ENCODE data around the gene NBEA. TPM values are rescaled to one million over a fixed set of nuclear protein-coding genes. Genes with fewer than 3 reads are reported as not detected.

NBEA gene, protein sequence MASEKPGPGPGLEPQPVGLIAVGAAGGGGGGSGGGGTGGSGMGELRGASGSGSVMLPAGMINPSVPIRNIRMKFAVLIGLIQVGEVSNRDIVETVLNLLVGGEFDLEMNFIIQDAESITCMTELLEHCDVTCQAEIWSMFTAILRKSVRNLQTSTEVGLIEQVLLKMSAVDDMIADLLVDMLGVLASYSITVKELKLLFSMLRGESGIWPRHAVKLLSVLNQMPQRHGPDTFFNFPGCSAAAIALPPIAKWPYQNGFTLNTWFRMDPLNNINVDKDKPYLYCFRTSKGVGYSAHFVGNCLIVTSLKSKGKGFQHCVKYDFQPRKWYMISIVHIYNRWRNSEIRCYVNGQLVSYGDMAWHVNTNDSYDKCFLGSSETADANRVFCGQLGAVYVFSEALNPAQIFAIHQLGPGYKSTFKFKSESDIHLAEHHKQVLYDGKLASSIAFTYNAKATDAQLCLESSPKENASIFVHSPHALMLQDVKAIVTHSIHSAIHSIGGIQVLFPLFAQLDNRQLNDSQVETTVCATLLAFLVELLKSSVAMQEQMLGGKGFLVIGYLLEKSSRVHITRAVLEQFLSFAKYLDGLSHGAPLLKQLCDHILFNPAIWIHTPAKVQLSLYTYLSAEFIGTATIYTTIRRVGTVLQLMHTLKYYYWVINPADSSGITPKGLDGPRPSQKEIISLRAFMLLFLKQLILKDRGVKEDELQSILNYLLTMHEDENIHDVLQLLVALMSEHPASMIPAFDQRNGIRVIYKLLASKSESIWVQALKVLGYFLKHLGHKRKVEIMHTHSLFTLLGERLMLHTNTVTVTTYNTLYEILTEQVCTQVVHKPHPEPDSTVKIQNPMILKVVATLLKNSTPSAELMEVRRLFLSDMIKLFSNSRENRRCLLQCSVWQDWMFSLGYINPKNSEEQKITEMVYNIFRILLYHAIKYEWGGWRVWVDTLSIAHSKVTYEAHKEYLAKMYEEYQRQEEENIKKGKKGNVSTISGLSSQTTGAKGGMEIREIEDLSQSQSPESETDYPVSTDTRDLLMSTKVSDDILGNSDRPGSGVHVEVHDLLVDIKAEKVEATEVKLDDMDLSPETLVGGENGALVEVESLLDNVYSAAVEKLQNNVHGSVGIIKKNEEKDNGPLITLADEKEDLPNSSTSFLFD (N-terminal part only)
- 1.1 and 2.7 TPM in 2 replicates for total RNA-seq

DNA sequence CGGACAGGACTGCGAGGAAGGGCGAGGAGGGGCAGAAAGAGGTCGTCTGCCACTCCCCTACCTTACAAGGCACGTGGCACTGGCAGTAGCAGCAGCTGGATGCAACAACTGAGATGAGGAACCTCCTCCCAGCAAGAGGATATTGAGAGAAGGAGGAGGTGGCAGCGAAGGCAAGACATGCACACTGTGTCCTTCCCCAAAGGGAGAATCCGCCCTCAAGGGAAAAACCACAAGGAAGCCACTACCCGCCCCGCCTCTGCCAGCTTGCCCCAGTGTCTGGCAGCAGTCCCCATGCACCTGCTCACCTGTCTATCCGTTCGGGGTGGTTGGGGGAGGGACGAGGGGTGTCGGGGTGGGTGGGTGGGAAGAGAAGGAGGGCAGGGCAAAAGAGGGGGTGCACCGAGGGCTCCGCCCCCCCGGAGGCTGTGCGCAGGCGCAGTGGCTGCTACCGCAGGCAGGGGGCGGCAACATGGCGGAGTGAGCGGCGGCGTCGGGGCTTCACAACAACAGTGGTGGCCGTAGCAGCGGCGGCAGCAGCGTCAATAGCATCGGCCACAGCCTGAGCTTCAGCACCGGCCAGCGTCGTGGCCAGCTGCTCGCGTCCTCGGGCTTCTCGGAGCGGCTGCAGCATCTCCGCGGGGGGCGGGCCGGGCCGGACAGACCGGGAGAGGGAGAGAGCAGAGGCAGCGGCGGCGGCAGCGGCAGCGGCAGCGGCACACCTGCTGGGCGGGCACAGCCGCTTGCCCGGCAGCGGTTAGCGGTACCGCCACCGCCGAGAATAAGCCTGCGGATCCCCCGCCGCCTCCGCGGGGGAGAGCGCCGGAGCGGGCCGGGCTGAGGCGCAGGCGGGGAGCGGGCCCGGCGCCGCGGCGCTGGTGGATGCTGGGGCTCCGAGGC, at the start of gene NBEA:
Gene NBEA, plus strand, starts transcription at position 436 of the 897 bp plus-strand sequence. CDS start 551 bp downstream, outside the sequence.

DNA sequence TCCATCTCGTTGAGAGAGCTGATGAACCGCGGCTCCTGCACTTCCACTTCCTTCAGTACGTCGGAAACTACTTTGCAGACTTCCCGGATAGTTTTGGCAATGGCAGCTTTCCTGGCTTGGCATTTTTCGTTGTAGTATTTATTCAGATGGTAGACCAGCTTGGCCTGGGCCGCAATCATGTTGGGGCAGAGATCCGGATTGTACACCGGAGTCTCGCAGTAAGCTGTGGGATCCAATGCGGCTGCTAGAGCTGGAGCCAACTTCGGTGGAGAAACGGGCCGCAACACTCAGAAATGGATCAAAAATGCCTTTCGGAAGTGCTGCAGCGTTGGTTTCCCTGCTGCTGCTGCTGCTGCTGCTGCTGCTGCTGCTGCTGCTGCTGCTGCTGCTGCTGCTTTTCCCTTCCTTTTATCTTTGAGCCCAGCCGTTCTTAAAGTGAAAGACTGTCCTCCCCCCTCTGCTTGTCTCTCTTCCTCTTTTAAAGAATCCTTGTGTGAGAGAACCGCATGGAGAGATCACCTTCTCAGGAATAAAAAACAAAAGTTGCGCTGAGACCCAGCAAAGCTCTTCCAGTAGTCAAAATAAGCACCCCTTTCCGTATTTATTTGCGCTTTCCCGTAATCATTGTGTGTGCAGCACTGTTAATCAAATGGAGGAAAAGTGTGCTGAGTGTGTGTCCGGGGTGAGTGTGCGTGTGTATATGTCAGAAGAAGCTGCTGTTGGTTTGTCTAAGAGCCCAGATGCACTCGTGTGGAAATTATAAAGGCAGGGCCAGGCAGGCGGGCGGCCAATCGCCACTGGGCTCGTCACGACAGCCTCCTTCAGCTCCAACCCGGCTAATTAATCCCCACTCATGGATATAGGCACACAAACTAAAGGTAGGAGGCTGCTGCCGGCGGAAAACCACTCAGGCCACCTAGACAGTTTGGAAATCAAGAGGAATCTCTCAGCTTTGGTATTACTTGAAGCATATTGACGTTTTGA, 534.2 kb downstream of the NBEA start, which contains the start of gene MAB21L1:
Gene MAB21L1, minus strand, starts transcription at position 730 of the 984 bp plus-strand sequence. Its CDS starts 551 bp downstream, at position 179.

Small RNAs within 50 kb of the gene (small RNA-seq; reads per million reads assigned to genes)
- not detected for gene RF00017
